Superior temporal gyrus (tissue), 1 donor: ENCODE results near the gene RBM7.

Experiments
- DNase-seq: peaks from one replicate; pipeline ENCODE4 v3.0.0-alpha.2; 2016; ENCODE audit errors: extremely low spot score

The RBM7 gene

GRCh38 chr11:114400216-114400914, at the start of gene RBM7, which contains the start of gene C11orf71:
RBM7 (plus strand) TSS chr11:114400666; CDS start chr11:114400672, 6 bp downstream.
C11orf71 (minus strand) TSS chr11:114400511; CDS start chr11:114400331, 180 bp downstream.
- DNase-seq, result peak; percentile 98

GRCh38 chr11:114353443-114353842, 47.0 kb upstream of the RBM7 start:
- DNase-seq, result no peak

- DNase-seq, result no peak
Measured at GRCh38 chr11:114354076-114354475, 46.4 kb upstream of the RBM7 start.

GRCh38 chr11:114358716-114359115, 41.8 kb upstream of the RBM7 start:
- no peak for DNase-seq

- no peak for DNase-seq
Measured at GRCh38 chr11:114359342-114359741, 41.1 kb upstream of the RBM7 start.

GRCh38 chr11:114362326-114362725, 38.1 kb upstream of the RBM7 start:
- no peak for DNase-seq

GRCh38 chr11:114362958-114363357, 37.5 kb upstream of the RBM7 start:
- no peak for DNase-seq

- no peak for DNase-seq
Measured at GRCh38 chr11:114366331-114367243, 33.9 kb upstream of the RBM7 start.

GRCh38 chr11:114367244-114367957, 33.1 kb upstream of the RBM7 start:
- DNase-seq, result no peak

- DNase-seq, result no peak
Measured at GRCh38 chr11:114368918-114369680, 31.4 kb upstream of the RBM7 start.

- no peak for DNase-seq
Measured at GRCh38 chr11:114375052-114375451, 25.4 kb upstream of the RBM7 start.

- DNase-seq, result no peak
Measured at GRCh38 chr11:114377612-114378267, 22.7 kb upstream of the RBM7 start.

GRCh38 chr11:114379394-114380069, 20.9 kb upstream of the RBM7 start:
- no peak for DNase-seq

- DNase-seq, result no peak
Measured at GRCh38 chr11:114382509-114382908, 18.0 kb upstream of the RBM7 start.

GRCh38 chr11:114384487-114384886, 16.0 kb upstream of the RBM7 start:
- no peak for DNase-seq

GRCh38 chr11:114386131-114386530, 14.3 kb upstream of the RBM7 start:
- no peak for DNase-seq

GRCh38 chr11:114386545-114386944, 13.9 kb upstream of the RBM7 start:
- DNase-seq, result no peak

- no peak for DNase-seq
Measured at GRCh38 chr11:114392735-114393667, 7.5 kb upstream of the RBM7 start.

GRCh38 chr11:114395736-114396135, 4.7 kb upstream of the RBM7 start:
- DNase-seq, result no peak
